ENCODE data around the gene RCOR3.

RCOR3 gene

GRCh38 chr1:211267204-211267857, 8.2 kb downstream of the RCOR3 start:
- no peak for FAIRE-seq
- TF ChIP-seq POLR2A (IDR thresholded peaks at IDR 0.05; ENCODE audit: low read depth, low read length) (no peak), TAF1 (IDR thresholded peaks at IDR 0.05; ENCODE audit: borderline replicate concordance, low read depth, low read length) (no peak), POLR2AphosphoS5 (IDR thresholded peaks at IDR 0.05; ENCODE audit: low read depth, low read length) (no peak)
- no peak for DNase-seq (ENCODE audit: insufficient read length)

GRCh38 chr1:211279340-211279739, 20.2 kb downstream of the RCOR3 start:
- FAIRE-seq (no peak), DNase-seq (ENCODE audit: insufficient read length) (no peak)
- TF ChIP-seq TAF1 (IDR thresholded peaks at IDR 0.05; ENCODE audit: borderline replicate concordance, low read depth, low read length) (no peak), POLR2A (IDR thresholded peaks at IDR 0.05; ENCODE audit: low read depth, low read length) (no peak), POLR2AphosphoS5 (IDR thresholded peaks at IDR 0.05; ENCODE audit: low read depth, low read length) (no peak)

DNA sequence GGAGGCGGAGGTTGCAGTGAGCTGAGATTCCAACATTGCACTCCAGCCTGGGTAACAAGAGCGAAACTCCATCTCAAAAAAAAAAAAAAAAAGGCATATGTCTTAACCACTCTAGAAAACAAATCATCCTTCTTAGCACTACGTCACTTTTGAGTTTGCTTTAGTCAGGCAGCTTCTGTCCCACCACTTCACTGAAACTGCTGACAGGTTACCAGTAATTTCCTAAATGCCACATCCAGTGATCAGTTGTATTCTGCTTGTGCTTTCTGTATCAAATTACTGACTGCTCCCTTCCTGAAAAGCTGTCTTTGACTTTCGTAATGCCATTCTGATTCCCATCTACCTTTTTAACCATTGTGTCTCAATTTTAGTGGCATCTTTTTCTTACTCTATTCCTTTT, 21.7 kb downstream of the RCOR3 start:
- TF ChIP-seq POLR2AphosphoS5 (IDR thresholded peaks at IDR 0.05; ENCODE audit: low read depth, low read length) (no peak), TAF1 (IDR thresholded peaks at IDR 0.05; ENCODE audit: borderline replicate concordance, low read depth, low read length) (no peak), POLR2A (IDR thresholded peaks at IDR 0.05; ENCODE audit: low read depth, low read length) (no peak)
- FAIRE-seq, result no peak
- DNase-seq (ENCODE audit: insufficient read length), result no peak

DNA sequence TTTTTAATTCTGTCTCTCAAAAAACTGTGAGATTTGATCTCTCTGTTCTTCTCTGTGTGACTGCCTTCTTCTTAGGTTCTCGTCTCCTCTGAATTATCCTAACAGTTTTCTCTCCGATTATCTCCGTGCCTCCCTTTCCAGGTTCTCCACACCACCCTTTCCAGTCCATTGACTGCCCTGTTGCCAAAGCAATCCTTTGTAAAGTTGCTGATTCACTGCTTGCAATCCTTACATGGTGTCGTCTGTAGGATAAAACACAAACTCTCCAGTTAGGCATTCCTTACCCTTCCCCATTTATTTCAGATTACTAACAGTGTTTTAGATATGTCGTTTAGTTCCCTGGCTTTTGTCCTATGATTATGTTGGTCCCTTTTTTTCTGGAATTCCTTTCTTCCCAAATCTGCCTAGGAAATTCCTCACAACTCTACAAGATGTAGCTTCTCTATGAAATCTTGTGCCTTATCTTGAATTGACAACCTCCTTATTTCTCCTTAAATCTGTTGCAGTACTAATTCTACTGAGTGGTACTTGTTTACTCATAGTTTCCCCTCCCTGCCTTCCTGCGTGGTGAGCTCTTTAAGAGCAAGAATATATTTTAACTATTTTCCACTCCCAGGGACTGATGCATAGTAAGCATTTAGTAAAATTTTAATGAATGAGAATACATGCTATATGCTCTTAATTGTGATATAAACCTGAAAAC, 22.3 kb downstream of the RCOR3 start:
- DNase-seq (ENCODE audit: insufficient read length) (no peak), FAIRE-seq (no peak)
- TF ChIP-seq POLR2A (IDR thresholded peaks at IDR 0.05; ENCODE audit: low read depth, low read length) (no peak), TAF1 (IDR thresholded peaks at IDR 0.05; ENCODE audit: borderline replicate concordance, low read depth, low read length) (no peak), POLR2AphosphoS5 (IDR thresholded peaks at IDR 0.05; ENCODE audit: low read depth, low read length) (no peak)

DNA sequence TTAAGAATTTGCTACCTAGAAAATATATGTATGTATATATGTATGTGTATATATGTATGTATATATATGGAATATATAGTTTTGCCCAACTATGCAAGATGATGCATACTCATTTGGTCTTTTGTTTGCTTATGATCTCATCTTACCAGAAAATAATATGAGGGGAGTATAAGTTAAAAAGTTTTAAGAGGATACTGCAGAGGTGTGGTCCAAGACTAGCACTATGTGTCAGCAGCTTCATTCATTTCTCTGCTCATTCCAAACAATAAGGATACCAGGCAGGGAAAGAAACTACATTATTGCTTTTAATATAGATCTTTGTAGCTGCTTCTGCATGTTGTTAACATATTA, 22.8 kb downstream of the RCOR3 start:
- no peak for DNase-seq (ENCODE audit: insufficient read length)
- no peak for TF ChIP-seq POLR2AphosphoS5 (IDR thresholded peaks at IDR 0.05; ENCODE audit: low read depth, low read length)
- TF ChIP-seq TAF1 (IDR thresholded peaks at IDR 0.05; ENCODE audit: borderline replicate concordance, low read depth, low read length), result no peak
- no peak for TF ChIP-seq POLR2A (IDR thresholded peaks at IDR 0.05; ENCODE audit: low read depth, low read length)
- no peak for FAIRE-seq

DNA sequence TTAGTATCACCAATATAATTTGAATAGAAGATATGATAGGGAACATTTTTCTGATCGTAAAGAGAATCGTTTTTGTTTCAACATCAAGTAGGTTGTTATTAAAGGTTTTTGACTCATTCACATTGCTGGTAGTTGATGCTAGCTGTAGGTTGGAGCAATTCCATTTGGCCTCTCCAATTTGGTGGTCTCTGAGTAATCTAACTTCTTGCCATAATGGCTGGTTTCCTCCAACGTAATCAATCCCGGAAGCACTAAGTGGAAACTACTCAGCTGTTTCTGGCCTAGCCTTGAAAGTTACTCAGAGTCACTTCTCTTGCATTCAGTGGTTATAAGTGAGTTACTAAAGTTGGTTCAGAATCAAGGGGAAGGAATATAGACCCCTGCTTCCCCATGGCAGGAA, 26.0 kb downstream of the RCOR3 start:
- TF ChIP-seq POLR2AphosphoS5 (IDR thresholded peaks at IDR 0.05; ENCODE audit: low read depth, low read length), result no peak
- no peak for TF ChIP-seq TAF1 (IDR thresholded peaks at IDR 0.05; ENCODE audit: borderline replicate concordance, low read depth, low read length)
- no peak for TF ChIP-seq POLR2A (IDR thresholded peaks at IDR 0.05; ENCODE audit: low read depth, low read length)
- FAIRE-seq (no peak), DNase-seq (ENCODE audit: insufficient read length) (no peak)

DNA sequence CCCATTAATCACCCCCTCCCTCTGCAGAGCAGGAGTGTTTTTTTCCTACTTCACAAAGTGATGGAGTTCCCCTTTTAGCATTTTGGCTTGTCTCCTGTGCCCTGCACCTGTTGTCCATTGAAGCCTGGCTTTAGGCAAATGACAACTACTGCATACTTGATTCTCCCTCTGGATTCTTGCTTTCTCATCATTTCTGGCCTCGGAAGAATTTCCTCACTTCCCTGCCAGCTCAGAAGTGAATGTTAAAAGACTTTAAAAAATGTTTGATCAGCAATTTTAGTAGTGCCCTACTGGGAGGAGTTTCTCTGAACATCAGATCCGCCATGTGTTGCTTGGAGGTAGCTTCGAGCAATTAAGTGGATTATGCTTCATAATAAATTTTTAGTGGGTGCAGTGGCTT, 28.1 kb downstream of the RCOR3 start:
- no peak for DNase-seq (ENCODE audit: insufficient read length)
- TF ChIP-seq TAF1 (IDR thresholded peaks at IDR 0.05; ENCODE audit: borderline replicate concordance, low read depth, low read length) (no peak), POLR2AphosphoS5 (IDR thresholded peaks at IDR 0.05; ENCODE audit: low read depth, low read length) (no peak), POLR2A (IDR thresholded peaks at IDR 0.05; ENCODE audit: low read depth, low read length) (no peak)
- FAIRE-seq, result no peak

GRCh38 chr1:211292411-211292810, 33.2 kb downstream of the RCOR3 start:
- no peak for DNase-seq (ENCODE audit: insufficient read length)
- no peak for TF ChIP-seq TAF1 (IDR thresholded peaks at IDR 0.05; ENCODE audit: borderline replicate concordance, low read depth, low read length)
- no peak for TF ChIP-seq POLR2AphosphoS5 (IDR thresholded peaks at IDR 0.05; ENCODE audit: low read depth, low read length)
- no peak for TF ChIP-seq POLR2A (IDR thresholded peaks at IDR 0.05; ENCODE audit: low read depth, low read length)
- no peak for FAIRE-seq

GRCh38 chr1:211296396-211296795, 37.2 kb downstream of the RCOR3 start:
- no peak for TF ChIP-seq TAF1 (IDR thresholded peaks at IDR 0.05; ENCODE audit: borderline replicate concordance, low read depth, low read length)
- TF ChIP-seq POLR2A (IDR thresholded peaks at IDR 0.05; ENCODE audit: low read depth, low read length), result no peak
- no peak for TF ChIP-seq POLR2AphosphoS5 (IDR thresholded peaks at IDR 0.05; ENCODE audit: low read depth, low read length)
- no peak for DNase-seq (ENCODE audit: insufficient read length)
- FAIRE-seq, result no peak

DNA sequence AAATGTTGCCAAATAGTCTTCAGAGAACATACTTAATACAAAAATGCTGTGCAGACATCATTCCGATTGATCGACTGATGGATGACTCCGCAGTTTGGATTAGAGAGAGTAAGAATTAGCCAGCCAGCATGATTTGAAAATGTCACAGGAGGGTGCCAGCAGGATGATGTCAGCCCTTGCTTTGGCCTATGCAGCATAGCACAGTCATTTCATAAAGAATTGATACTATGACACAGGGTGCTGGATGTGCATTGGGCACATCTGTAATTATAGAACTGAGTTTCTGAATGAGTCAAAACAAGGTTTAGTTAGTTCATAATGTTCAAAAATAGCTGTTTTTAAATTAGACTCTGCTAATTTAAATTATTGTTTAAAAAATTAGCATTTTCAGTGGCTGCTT, 45.9 kb downstream of the RCOR3 start:
- peak; percentile 67 for FAIRE-seq
- DNase-seq (ENCODE audit: insufficient read length), result no peak
- TF ChIP-seq POLR2A (IDR thresholded peaks at IDR 0.05; ENCODE audit: low read depth, low read length) (no peak), TAF1 (IDR thresholded peaks at IDR 0.05; ENCODE audit: borderline replicate concordance, low read depth, low read length) (no peak), POLR2AphosphoS5 (IDR thresholded peaks at IDR 0.05; ENCODE audit: low read depth, low read length) (no peak)

GRCh38 chr1:211309617-211310016, 50.5 kb downstream of the RCOR3 start:
- no peak for TF ChIP-seq POLR2AphosphoS5 (IDR thresholded peaks at IDR 0.05; ENCODE audit: low read depth, low read length)
- TF ChIP-seq POLR2A (IDR thresholded peaks at IDR 0.05; ENCODE audit: low read depth, low read length), result no peak
- no peak for TF ChIP-seq TAF1 (IDR thresholded peaks at IDR 0.05; ENCODE audit: borderline replicate concordance, low read depth, low read length)
- FAIRE-seq (peak; percentile 5), DNase-seq (ENCODE audit: insufficient read length) (no peak)

- FAIRE-seq, result no peak
- DNase-seq (ENCODE audit: insufficient read length), result no peak
- TF ChIP-seq POLR2AphosphoS5 (IDR thresholded peaks at IDR 0.05; ENCODE audit: low read depth, low read length) (no peak), TAF1 (IDR thresholded peaks at IDR 0.05; ENCODE audit: borderline replicate concordance, low read depth, low read length) (no peak), POLR2A (IDR thresholded peaks at IDR 0.05; ENCODE audit: low read depth, low read length) (no peak)
These were observed 54.2 kb downstream of the RCOR3 start for GRCh38 chr1:211313392-211313791.
